H1 (cell line): ENCODE measurements around the gene OR6K6. TPM values are rescaled to one million over a fixed set of nuclear protein-coding genes. Genes with fewer than 3 reads are reported as not detected.
A peak's percentile ranks its signal among the peaks of the same experiment; 100 is the strongest.

Source experiments
- CTCF ChIA-PET: fragments of 300-600 bp; sonication (Branson Sonifier 250); formaldehyde crosslinking; loops from one replicate; lab custom pipeline; 2021; ENCODE audit not compliant: partially characterized antibody; lab: Charles Lee
- POLR2A ChIA-PET: fragments of 300-600 bp; sonication (Branson Sonifier 250); formaldehyde crosslinking; loops from one replicate; lab custom pipeline; 2021; ENCODE audit warnings: inconsistent platforms; ENCODE audit not compliant: partially characterized antibody; lab: Charles Lee
- DNase-seq, 2 experiments: peaks; one replicate each; pipeline versions ENCODE4 v3.0.0 to v3.0.0-alpha.2; 2010 to 2022; ENCODE audit warnings: low spot score in 2 of 2, low read depth in 1 of 2, mixed read lengths in 1 of 2
- FAIRE-seq: peaks from 2 replicates; lab custom pipeline; 2011; peaks lifted over from hg19 to GRCh38; lab: Jason Lieb, UNC
- H2AFZ ChIP-seq: 2 replicates; pipeline ENCODE4 v1.8.1; 2012; ENCODE audit warnings: low read length, inconsistent platforms
- H2AK5ac ChIP-seq: 2 replicates; pipeline ENCODE4 v1.6.1; 2013; ENCODE audit warnings: low read depth, low read length
- H2BK120ac ChIP-seq: replicated peaks from 2 replicates; pipeline ENCODE3; 2013; ENCODE audit warnings: low read depth, low read length, inconsistent platforms
- H2BK12ac ChIP-seq: 2 replicates; pipeline ENCODE4 v1.6.1; 2013; ENCODE audit warnings: low read depth, low read length
- H2BK15ac ChIP-seq: 2 replicates; pipeline ENCODE4 v1.6.1; 2013; ENCODE audit warnings: low read length
- H2BK20ac ChIP-seq: 2 replicates; pipeline ENCODE4 v1.6.1; 2013; ENCODE audit warnings: low read length
- H2BK5ac ChIP-seq: 2 replicates; pipeline ENCODE4 v1.6.1; 2013; ENCODE audit warnings: low read depth, low read length
- H3K14ac ChIP-seq: 2 replicates; pipeline ENCODE4 v1.6.1; 2013; ENCODE audit warnings: inconsistent platforms; ENCODE audit not compliant: insufficient read length
- H3K18ac ChIP-seq: 2 replicates; pipeline ENCODE4 v1.6.1; 2013; ENCODE audit warnings: low read length; ENCODE audit errors: extremely low read depth
- H3K23ac ChIP-seq: 2 replicates; pipeline ENCODE4 v1.6.1; 2013; ENCODE audit warnings: inconsistent platforms; ENCODE audit not compliant: insufficient read length
- H3K23me2 ChIP-seq: 2 replicates; pipeline ENCODE4 v1.6.1; 2013; ENCODE audit warnings: low read depth, low read length
- H3K27ac ChIP-seq: 2 replicates; pipeline ENCODE4 v1.6.1; 2011; ENCODE audit warnings: low read depth, low read length, inconsistent platforms
- H3K27me3 ChIP-seq, 4 experiments: replicated peaks in 1 of 4; 1 replicate in 1 of 4; 2 replicates in 3 of 4; pipeline versions ENCODE4 v1.6.1 to v1.8.1; 2011 to 2013; ENCODE audit warnings: low read length in 3 of 4, mild to moderate bottlenecking in 3 of 4, inconsistent platforms in 2 of 4, mixed read lengths in 2 of 4, moderate library complexity in 1 of 4; ENCODE audit not compliant: control insufficient read depth in 3 of 4, insufficient read depth in 3 of 4; ENCODE audit errors: extremely low read depth in 1 of 4
- H3K36me3 ChIP-seq, 4 experiments: 2 replicates each; pipeline versions ENCODE4 v1.6.1 to v1.8.1; 2011 to 2013; ENCODE audit warnings: mild to moderate bottlenecking in 4 of 4, low read length in 3 of 4, moderate library complexity in 2 of 4, control low read depth in 1 of 4, inconsistent platforms in 1 of 4; ENCODE audit not compliant: insufficient read depth in 4 of 4, control insufficient read depth in 2 of 4
- H3K4ac ChIP-seq: replicated peaks from 2 replicates; pipeline ENCODE3; 2013; ENCODE audit warnings: low read length, low read depth, mixed read lengths, inconsistent platforms; ENCODE audit not compliant: insufficient read length
- H3K4me1 ChIP-seq, 4 experiments: replicated peaks in 1 of 4; 1 replicate in 1 of 4; 2 replicates in 3 of 4; pipeline versions ENCODE4 v1.6.1 to v1.8.1; 2011 to 2013; ENCODE audit warnings: low read length in 3 of 4, inconsistent platforms in 2 of 4, mixed read lengths in 1 of 4; ENCODE audit not compliant: insufficient read depth in 4 of 4, control insufficient read depth in 3 of 4
- H3K4me2 ChIP-seq, 2 experiments: 2 replicates each; pipeline versions ENCODE4 v1.6.1 to v1.8.1; 2011 to 2013; ENCODE audit warnings: low read depth in 2 of 2, low read length in 2 of 2, control low read depth in 1 of 2, inconsistent platforms in 1 of 2, mild to moderate bottlenecking in 1 of 2; ENCODE audit not compliant: insufficient read depth in 1 of 2
- H3K4me3 ChIP-seq, 4 experiments: fragments of 200-600, 300-600 bp in 1 of 4; sonication (generic), shearing (Covaris generic), sonication (Bioruptor Twin) in 1 of 4; 2 replicates each; pipeline versions ENCODE4 v1.5.1 to v1.8.1; 2011 to 2016; ENCODE audit warnings: low read length in 4 of 4, low read depth in 3 of 4, control low read depth in 2 of 4, inconsistent platforms in 2 of 4, mild to moderate bottlenecking in 2 of 4, mixed read lengths in 1 of 4, moderate library complexity in 1 of 4; ENCODE audit not compliant: insufficient read depth in 2 of 4; ENCODE audit errors: extremely low read depth in 1 of 4
- H3K56ac ChIP-seq: replicated peaks from 2 replicates; pipeline ENCODE3; 2013; ENCODE audit warnings: low read depth, mild to moderate bottlenecking, mixed read lengths, low read length, inconsistent platforms; ENCODE audit not compliant: insufficient read length
- H3K79me1 ChIP-seq: 2 replicates; pipeline ENCODE4 v1.6.1; 2013; ENCODE audit warnings: low read depth, low read length, control low read depth
- H3K79me2 ChIP-seq, 2 experiments: 2 replicates each; pipeline versions ENCODE4 v1.6.1 to v1.8.1; 2012 to 2013; ENCODE audit warnings: low read length in 2 of 2, mild to moderate bottlenecking in 2 of 2, inconsistent platforms in 1 of 2; ENCODE audit not compliant: insufficient read depth in 2 of 2, control insufficient read depth in 1 of 2
- H3K9ac ChIP-seq, 4 experiments: replicated peaks in 1 of 4; 1 replicate in 1 of 4; 2 replicates in 3 of 4; pipeline versions ENCODE4 v1.6.1 to v1.8.1; 2011 to 2013; ENCODE audit warnings: low read depth in 3 of 4, low read length in 3 of 4, control low read depth in 2 of 4, mild to moderate bottlenecking in 2 of 4, moderate library complexity in 2 of 4, inconsistent platforms in 1 of 4; ENCODE audit errors: extremely low read depth in 1 of 4
- H3K9me3 ChIP-seq, 2 experiments: 2 replicates each; pipeline versions ENCODE4 v1.6.1 to v1.8.1; 2012 to 2013; ENCODE audit warnings: mild to moderate bottlenecking in 2 of 2, moderate library complexity in 2 of 2, control low read depth in 1 of 2, inconsistent platforms in 1 of 2, low read depth in 1 of 2, low read length in 1 of 2, mixed read lengths in 1 of 2; ENCODE audit not compliant: insufficient read depth in 2 of 2
- H4K20me1 ChIP-seq, 2 experiments: replicated peaks in 1 of 2; 2 replicates each; pipeline versions ENCODE3 to v1.8.1; 2011 to 2013; ENCODE audit warnings: inconsistent platforms in 2 of 2, low read length in 2 of 2, mild to moderate bottlenecking in 1 of 2; ENCODE audit not compliant: insufficient read depth in 2 of 2, control insufficient read depth in 1 of 2
- H4K5ac ChIP-seq: 2 replicates; pipeline ENCODE4 v1.6.1; 2013; ENCODE audit warnings: low read length, low read depth, mixed read lengths, inconsistent platforms; ENCODE audit not compliant: insufficient read length
- H4K8ac ChIP-seq: 2 replicates; pipeline ENCODE4 v1.8.0; 2013; ENCODE audit warnings: mild to moderate bottlenecking, moderate library complexity, low read length, inconsistent platforms; ENCODE audit not compliant: insufficient read depth; ENCODE audit errors: extremely low read depth
- H4K91ac ChIP-seq: replicated peaks from 2 replicates; pipeline ENCODE3; 2013; ENCODE audit warnings: low read length, mixed read lengths, inconsistent platforms; ENCODE audit not compliant: insufficient read length
- BCL11A ChIP-seq, 2 experiments: IDR thresholded peaks; one replicate each; pipeline ENCODE4 v1.6.1; 2011; ENCODE audit warnings: low read depth in 2 of 2, low read length in 2 of 2, mild to moderate bottlenecking in 2 of 2
- BRCA1 ChIP-seq: IDR thresholded peaks from 2 replicates; pipeline ENCODE4 v1.6.1; 2012; ENCODE audit warnings: low read depth, low read length, improper control_type of control experiment
- CHD1 ChIP-seq: IDR thresholded peaks from 2 replicates; pipeline ENCODE4 v1.6.1; 2012; ENCODE audit warnings: low read depth, low read length, improper control_type of control experiment
- CHD2 ChIP-seq: IDR thresholded peaks from 2 replicates; pipeline ENCODE4 v1.6.1; 2012; ENCODE audit warnings: low read length, improper control_type of control experiment
- EGR1 ChIP-seq: IDR thresholded peaks from 2 replicates; pipeline ENCODE4 v1.6.1; 2011; ENCODE audit warnings: low read depth, low read length, borderline replicate concordance
- KDM5A ChIP-seq: fragments of 200-600 bp; IDR thresholded peaks from 2 replicates; pipeline ENCODE4 v1.7.1; 2012; ENCODE audit warnings: mild to moderate bottlenecking, low read length, inconsistent platforms, mixed read lengths
- POU5F1 ChIP-seq: IDR thresholded peaks from 2 replicates; pipeline ENCODE4 v1.6.1; 2011; ENCODE audit warnings: low read depth, mild to moderate bottlenecking, low read length, moderate library complexity
- RAD21 ChIP-seq, 2 experiments: IDR thresholded peaks in 1 of 2; conservative IDR thresholded peaks in 1 of 2; 2 replicates each; pipeline ENCODE4 v1.6.1; 2011; ENCODE audit warnings: low read depth in 2 of 2, low read length in 2 of 2, improper control_type of control experiment in 1 of 2, inconsistent platforms in 1 of 2, mild to moderate bottlenecking in 1 of 2, moderate library complexity in 1 of 2
- SAP30 ChIP-seq: fragments of 300-600 bp; sonication (generic); IDR thresholded peaks from 2 replicates; pipeline ENCODE4 v1.7.1; 2012; ENCODE audit warnings: low read length, moderate library complexity, mild to moderate bottlenecking, inconsistent platforms; ENCODE audit not compliant: insufficient read depth, insufficient replicate concordance
- SIRT6 ChIP-seq: IDR thresholded peaks from one replicate; pipeline ENCODE4 v1.7.1; 2012; ENCODE audit warnings: low read length, inconsistent platforms
- SIX5 ChIP-seq: IDR thresholded peaks from 2 replicates; pipeline ENCODE4 v1.6.1; 2011; ENCODE audit warnings: mild to moderate bottlenecking, low read depth, low read length
- SRF ChIP-seq: IDR thresholded peaks from 2 replicates; pipeline ENCODE4 v1.6.1; 2011; ENCODE audit warnings: mild to moderate bottlenecking, low read depth, low read length, moderate library complexity
- TAF7 ChIP-seq: optimal IDR thresholded peaks from 2 replicates; pipeline ENCODE3; 2011; ENCODE audit warnings: low read depth, mild to moderate bottlenecking, inconsistent platforms, low read length, moderate library complexity, borderline replicate concordance
- ZNF274 ChIP-seq: IDR thresholded peaks from 2 replicates; pipeline ENCODE4 v1.7.0; 2012; ENCODE audit warnings: low read length, borderline replicate concordance; ENCODE audit errors: extremely low read depth
- WGBS, 2 experiments: shearing (Covaris generic) in 1 of 2; methylation state at CpG; one replicate each; pipeline versions ENCODE4 v1.1.6 to v1.1.7; 2013 to 2015; ENCODE audit warnings: low lambda C conversion rate in 2 of 2, mixed read lengths in 2 of 2, inconsistent platforms in 1 of 2, low coverage in 1 of 2, missing lambda C conversion rate in 1 of 2; ENCODE audit not compliant: insufficient replicate concordance in 2 of 2, insufficient coverage in 1 of 2, insufficient read length in 1 of 2; ENCODE audit errors: extremely low coverage in 1 of 2, missing lambda C conversion rate in 1 of 2; 5-methylcytosine and 5-hydroxymethylcytosine counted together
- polyA plus RNA-seq, 7 experiments: library from polyadenylated mRNA; depleted of rRNA in 3 of 7; stranded (reverse) in 5 of 7; unstranded in 2 of 7; fragments of >200 nt in 5 of 7; fragments of 200-250 nt in 2 of 7; gene quantifications; 1 replicate in 5 of 7; 2 replicates in 1 of 7; 4 replicates in 1 of 7; pipeline versions ENCODE4 v1.2.1 to v1.2.3, GENCODE V29; 2011 to 2013; ENCODE audit warnings: missing spikeins in 2 of 7, mixed read lengths in 2 of 7
- total RNA-seq: library from RNA; stranded (reverse); fragmentation: NEBNext Ultra II Directional; extraction: Animal tissue kit (Norgen Biotek cat#: 25700); gene quantifications from 2 replicates; pipeline ENCODE4 v1.2.1, GENCODE V29; 2021

OR6K6 gene
- total and polyA plus RNA-seq, 2 of the 8 experiments (the other 6 are each of a cell fraction or from before 2014, with no cell fraction given) = not detected

DNA sequence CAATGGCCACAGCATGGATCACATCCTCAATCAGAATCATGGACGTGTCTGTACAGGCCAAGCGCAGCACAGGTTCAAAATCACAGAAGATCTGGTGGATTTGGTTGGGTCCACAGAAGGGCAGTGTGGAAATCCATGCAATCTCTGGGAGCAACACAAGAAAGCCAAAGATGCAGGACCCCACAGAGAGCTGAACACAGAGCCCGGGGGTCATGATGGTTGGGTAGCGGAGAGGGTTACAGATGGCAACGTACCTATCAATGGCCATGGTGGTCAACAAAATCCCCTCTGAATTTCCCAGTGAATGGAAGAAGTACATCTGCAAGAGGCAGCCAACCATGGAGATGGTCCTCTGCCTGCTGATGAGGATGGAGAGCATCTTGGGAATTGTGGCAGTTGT is 30.1 kb upstream of the OR6K6 start:
- Histone ChIP-seq H2BK15ac (no peak overlapping the region), H2BK5ac (no peak overlapping the region), H2BK120ac (no peak overlapping the region), H3K27me3 (no peaks in the 10 kb centered on the region), H3K14ac (no peak overlapping the region), H3K9ac (no peak overlapping the region), H4K8ac (no peak overlapping the region), H4K5ac (no peak overlapping the region), H3K27ac (no peak overlapping the region), H3K36me3 (no peaks in the 10 kb centered on the region), H4K91ac (no peak overlapping the region), H3K56ac (no peak overlapping the region), H3K18ac (no peak overlapping the region), H3K23me2 (no peaks in the 10 kb centered on the region), H3K4me2 (no peak overlapping the region), H2AFZ (peak overlapping the region; percentile 22; the same call in 1 of the 2 replicates), H3K4me3 (no peak overlapping the region), H3K79me1 (no peaks in the 10 kb centered on the region), H2BK12ac (no peak overlapping the region), H3K4ac (no peak overlapping the region), H3K4me1 (no peaks in the 10 kb centered on the region), H3K23ac (no peak overlapping the region), H4K20me1 (no peaks in the 10 kb centered on the region), H2BK20ac (no peak overlapping the region), H2AK5ac (no peak overlapping the region), H3K9me3 (no peaks in the 10 kb centered on the region), H3K79me2 (no peaks in the 10 kb centered on the region)
- CTCF ChIA-PET = no interaction called here
- POLR2A ChIA-PET = no interaction called here
- DNase-seq (no peak), FAIRE-seq (no peak)
- WGBS, 2 experiments = 95% methylated on average over 5 of the region's 5 CpGs; no CpG with 5 or more reads in 1 of the 2 experiments
- TF ChIP-seq RAD21 (IDR thresholded peaks at IDR 0.05 in 1 of 2, conservative IDR thresholded peaks at IDR 0.05 in 1 of 2; ENCODE audit: low read depth in 2 of 2, low read length in 2 of 2) (no peak), CHD2 (no peak), TAF7 (no peak), ZNF274 (no peak), CHD1 (no peak), SAP30 (no peak), EGR1 (no peak), SIRT6 (no peak), SIX5 (no peak), POU5F1 (no peak), BRCA1 (no peak), SRF (no peak), KDM5A (no peak), BCL11A (IDR thresholded peaks at IDR 0.05; ENCODE audit: low read depth in 2 of 2, low read length in 2 of 2) (no peak)
